SK-N-SH treated with all-trans-retinoic acid at 6 μM for 48 hours (cell line): ENCODE results near the gene RIC1.

ENCODE experiments used
- ATAC-seq: fragments of 200-7000 bp; cut with Tn5 transposase; 3 replicates; pipeline ENCODE4 v1.9.1; 2020; ENCODE audit warnings: mild to moderate bottlenecking, moderate library complexity
- ARNTL ChIP-seq: fragments of 450-650 bp; formaldehyde crosslinking; IDR thresholded peaks from 2 replicates; pipeline ENCODE4 v1.5.0; 2020; ENCODE audit warnings: low read depth, mild to moderate bottlenecking, moderate library complexity, borderline replicate concordance
- BACH2 ChIP-seq: fragments of 250-450 bp; sonication (Bioruptor Pico); IDR thresholded peaks from 2 replicates; pipeline ENCODE4 v1.9.0; 2021; ENCODE audit warnings: mild to moderate bottlenecking, borderline replicate concordance
- CSDC2 ChIP-seq: fragments of 250-450 bp; sonication (Bioruptor Pico); IDR thresholded peaks from 2 replicates; pipeline ENCODE4 v1.5.0; 2020; ENCODE audit warnings: mild to moderate bottlenecking, moderate library complexity
- CSRNP3 ChIP-seq: fragments of 250-450 bp; sonication (Bioruptor Pico); IDR thresholded peaks from 2 replicates; pipeline ENCODE4 v1.5.1; 2021; ENCODE audit warnings: mild to moderate bottlenecking, moderate library complexity
- ESRRG ChIP-seq: fragments of 250-450 bp; sonication (Bioruptor Pico); IDR thresholded peaks from 2 replicates; pipeline ENCODE4 v1.6.1; 2021; ENCODE audit warnings: mild to moderate bottlenecking
- GLIS3 ChIP-seq: fragments of 250-450 bp; sonication (Bioruptor Pico); IDR thresholded peaks from 2 replicates; pipeline ENCODE4 v1.5.0; 2020; ENCODE audit warnings: mild to moderate bottlenecking, moderate library complexity
- ISL1 ChIP-seq: fragments of 250-450 bp; sonication (Bioruptor Pico); IDR thresholded peaks from 2 replicates; pipeline ENCODE4 v2.1.2; 2022; ENCODE audit warnings: mild to moderate bottlenecking, moderate library complexity
- OSR1 ChIP-seq: fragments of 250-450 bp; sonication (Bioruptor Pico); IDR thresholded peaks from 2 replicates; pipeline ENCODE4 v1.8.0; 2022; ENCODE audit warnings: moderate library complexity, mild to moderate bottlenecking, inconsistent platforms
- PATZ1 ChIP-seq: fragments of 250-450 bp; sonication (Bioruptor Pico); IDR thresholded peaks from 2 replicates; pipeline ENCODE4 v1.8.0; 2020; ENCODE audit warnings: mild to moderate bottlenecking, moderate library complexity, borderline replicate concordance
- PPARA ChIP-seq: fragments of 250-450 bp; sonication (Bioruptor Pico); IDR thresholded peaks from 2 replicates; pipeline ENCODE4 v1.5.0; 2020; ENCODE audit warnings: mild to moderate bottlenecking, borderline replicate concordance
- SNAI2 ChIP-seq: fragments of 250-450 bp; sonication (Bioruptor Pico); IDR thresholded peaks from 2 replicates; pipeline ENCODE4 v1.5.0; 2020; ENCODE audit warnings: mild to moderate bottlenecking, moderate library complexity
- TCF4 ChIP-seq: fragments of 250-450 bp; sonication (Bioruptor Pico); IDR thresholded peaks from 2 replicates; pipeline ENCODE4 v1.8.0; 2021; ENCODE audit warnings: mild to moderate bottlenecking, moderate library complexity, borderline replicate concordance
- TOX ChIP-seq: fragments of 250-450 bp; sonication (Bioruptor Pico); IDR thresholded peaks from 2 replicates; pipeline ENCODE4 v1.8.0; 2021; ENCODE audit warnings: mild to moderate bottlenecking, moderate library complexity, borderline replicate concordance
- TSHZ2 ChIP-seq: fragments of 250-450 bp; sonication (Bioruptor Pico); IDR thresholded peaks from 2 replicates; pipeline ENCODE4 v1.5.0; 2020; ENCODE audit warnings: mild to moderate bottlenecking, moderate library complexity
- ZFP3 ChIP-seq: fragments of 250-450 bp; sonication (Bioruptor Pico); IDR thresholded peaks from 2 replicates; pipeline ENCODE4 v1.5.0; 2020; ENCODE audit warnings: mild to moderate bottlenecking, moderate library complexity
- ZFP30 ChIP-seq: fragments of 450-650 bp; formaldehyde crosslinking; IDR thresholded peaks from 2 replicates; pipeline ENCODE4 v1.5.0; 2022; ENCODE audit warnings: mild to moderate bottlenecking, moderate library complexity
- ZNF565 ChIP-seq: fragments of 450-650 bp; formaldehyde crosslinking; conservative IDR thresholded peaks from 2 replicates; pipeline ENCODE4 v1.5.0; 2020; ENCODE audit warnings: low read depth, mild to moderate bottlenecking, moderate library complexity
- ZNF70 ChIP-seq: fragments of 450-650 bp; formaldehyde crosslinking; IDR thresholded peaks from 2 replicates; pipeline ENCODE4 v1.5.0; 2020; ENCODE audit warnings: mild to moderate bottlenecking, moderate library complexity
- ZNF8 ChIP-seq: fragments of 450-650 bp; formaldehyde crosslinking; IDR thresholded peaks from 2 replicates; pipeline ENCODE4 v1.5.0; 2020; ENCODE audit warnings: mild to moderate bottlenecking, moderate library complexity
- TF ChIP-seq, protein P1 (sequence below): fragments of 250-450 bp; sonication (Bioruptor Pico); IDR thresholded peaks from 2 replicates; pipeline ENCODE4 v1.8.0; 2021; ENCODE audit warnings: low read depth, mild to moderate bottlenecking, moderate library complexity, borderline replicate concordance

RIC1 gene

DNA sequence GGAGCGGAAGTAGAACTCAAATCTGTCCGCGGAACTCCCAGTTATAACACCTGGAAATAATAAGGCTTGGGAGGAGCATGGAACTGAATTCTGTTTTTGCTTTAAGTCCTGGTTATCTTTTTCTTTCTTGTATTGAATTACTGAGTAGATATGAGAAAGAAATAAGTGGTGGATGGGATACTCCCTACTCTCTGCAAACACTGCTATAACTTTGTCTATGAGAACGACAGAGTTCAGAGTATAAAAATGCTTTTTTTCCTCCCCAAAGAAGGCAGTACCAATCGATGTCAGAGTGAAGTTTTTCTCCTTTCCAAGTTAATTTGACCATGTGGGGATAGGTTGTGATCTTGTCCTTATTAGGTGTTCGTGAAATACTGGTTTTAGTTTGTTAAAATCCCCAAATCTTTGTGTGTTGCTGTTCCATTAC, 1.2 kb downstream of the RIC1 start (continued):
- TF ChIP-seq TSHZ2 = no peak
- no peak for TF ChIP-seq PPARA (CRISPR knock-in tag)
- TF ChIP-seq ZFP3 (CRISPR knock-in tag) = no peak
- TF ChIP-seq, protein P1, sequence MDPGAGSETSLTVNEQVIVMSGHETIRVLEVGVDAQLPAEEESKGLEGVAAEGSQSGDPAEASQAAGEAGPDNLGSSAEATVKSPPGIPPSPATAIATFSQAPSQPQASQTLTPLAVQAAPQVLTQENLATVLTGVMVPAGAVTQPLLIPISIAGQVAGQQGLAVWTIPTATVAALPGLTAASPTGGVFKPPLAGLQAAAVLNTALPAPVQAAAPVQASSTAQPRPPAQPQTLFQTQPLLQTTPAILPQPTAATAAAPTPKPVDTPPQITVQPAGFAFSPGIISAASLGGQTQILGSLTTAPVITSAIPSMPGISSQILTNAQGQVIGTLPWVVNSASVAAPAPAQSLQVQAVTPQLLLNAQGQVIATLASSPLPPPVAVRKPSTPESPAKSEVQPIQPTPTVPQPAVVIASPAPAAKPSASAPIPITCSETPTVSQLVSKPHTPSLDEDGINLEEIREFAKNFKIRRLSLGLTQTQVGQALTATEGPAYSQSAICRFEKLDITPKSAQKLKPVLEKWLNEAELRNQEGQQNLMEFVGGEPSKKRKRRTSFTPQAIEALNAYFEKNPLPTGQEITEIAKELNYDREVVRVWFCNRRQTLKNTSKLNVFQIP = no peak

DNA sequence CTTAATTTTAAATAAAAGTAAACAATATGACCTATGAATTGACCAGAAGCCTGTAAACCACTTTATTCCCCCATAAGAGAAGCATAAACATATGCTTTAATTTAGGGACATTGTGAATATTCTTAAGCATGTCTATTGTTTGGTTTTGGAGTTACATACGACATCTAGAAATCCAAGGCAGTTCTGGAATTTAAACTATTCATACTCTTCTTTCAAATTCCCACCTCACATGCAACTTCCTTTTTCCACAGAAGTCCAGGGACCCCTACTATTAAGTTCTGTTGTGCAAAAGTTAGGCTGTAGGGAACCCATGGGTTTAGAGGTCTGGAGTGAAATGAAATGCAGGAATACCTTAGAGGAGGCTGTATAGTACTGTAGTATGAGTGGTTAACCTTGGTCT, 2.1 kb downstream of the RIC1 start:
- no peak for TF ChIP-seq PPARA (CRISPR knock-in tag)
- ATAC-seq = no peak

DNA sequence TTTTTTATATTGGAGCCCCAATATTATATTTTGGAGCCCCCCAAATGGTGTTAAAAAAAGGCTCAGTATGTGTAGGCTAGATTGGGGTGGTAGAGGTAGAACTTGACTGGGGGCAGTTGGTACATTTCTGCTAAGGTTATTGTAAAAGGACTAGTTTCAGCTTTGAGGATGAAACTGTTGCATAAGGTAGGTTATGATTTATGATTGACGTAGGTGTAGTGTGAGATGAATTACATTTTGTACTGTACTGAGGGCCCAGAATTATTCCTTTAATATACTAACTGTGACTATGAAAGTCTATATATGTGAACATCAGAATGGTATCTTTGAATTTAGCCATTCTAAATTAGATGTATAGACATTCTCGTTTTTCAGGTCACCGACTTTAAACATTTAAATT, 3.6 kb downstream of the RIC1 start:
- ATAC-seq = no peak

GRCh38 chr9:5633243-5633642, 4.3 kb downstream of the RIC1 start:
- TF ChIP-seq ISL1 (CRISPR knock-in tag) (peak; percentile 42), SNAI2 (CRISPR knock-in tag) (no peak)
- no peak for ATAC-seq

More for the DNA sequence above, 3.6 kb downstream of the RIC1 start:
- no peak for TF ChIP-seq ZNF8 (CRISPR knock-in tag)
- TF ChIP-seq TSHZ2 = no peak
- TF ChIP-seq ESRRG (CRISPR knock-in tag) = no peak
- TF ChIP-seq CSDC2 (CRISPR knock-in tag) = no peak
- no peak for TF ChIP-seq ISL1 (CRISPR knock-in tag)
- TF ChIP-seq GLIS3 (CRISPR knock-in tag) = no peak
- no peak for TF ChIP-seq TOX (CRISPR knock-in tag)
- TF ChIP-seq ZFP3 (CRISPR knock-in tag) = no peak

DNA sequence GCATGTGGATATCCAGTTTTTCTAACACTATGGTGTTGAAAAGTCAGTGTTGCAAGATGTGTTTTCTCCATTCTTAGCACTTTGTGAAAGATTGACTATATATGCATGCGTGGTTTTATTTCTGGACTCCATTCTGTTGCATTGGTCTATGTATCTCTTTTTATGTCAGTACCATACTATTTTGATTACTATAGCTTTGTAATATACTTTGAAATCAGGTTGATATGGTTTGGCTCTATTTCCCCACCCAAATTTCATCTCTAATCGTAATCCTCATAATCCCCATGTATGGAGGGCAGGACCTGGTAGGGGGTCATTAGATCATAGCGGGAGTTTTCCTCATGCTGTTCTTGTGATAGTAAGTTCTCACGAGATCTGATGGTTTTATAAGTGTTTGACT, 6.5 kb downstream of the RIC1 start:
- no peak for ATAC-seq
- TF ChIP-seq CSRNP3 (CRISPR knock-in tag) (no peak), ZFP3 (CRISPR knock-in tag) (no peak), BACH2 (no peak), TCF4 (CRISPR knock-in tag) (no peak), ZNF565 (CRISPR knock-in tag) (no peak), GLIS3 (CRISPR knock-in tag) (no peak), PPARA (CRISPR knock-in tag) (no peak), ZNF8 (CRISPR knock-in tag) (no peak), ARNTL (no peak)
- TF ChIP-seq, all 23 proteins: peak for 0

GRCh38 chr9:5639816-5640215, 10.9 kb downstream of the RIC1 start:
- no peak for ATAC-seq
- TF ChIP-seq ZFP30 (CRISPR knock-in tag) = no peak
- no peak for TF ChIP-seq BACH2
- TF ChIP-seq TOX (CRISPR knock-in tag) = no peak
- no peak for TF ChIP-seq OSR1
- TF ChIP-seq PATZ1 (CRISPR knock-in tag) = no peak
- no peak for TF ChIP-seq ZNF565 (CRISPR knock-in tag)
- TF ChIP-seq ZNF70 = no peak
- TF ChIP-seq TSHZ2 = no peak
